Adrenal gland (tissue), 12 donors: ENCODE data around the gene PRKG1. TPM values are rescaled to one million over a fixed set of nuclear protein-coding genes. Genes with fewer than 3 reads are reported as not detected.

ENCODE experiments used
- DNase-seq, 7 donors: peaks; one replicate each; pipeline ENCODE4 v3.0.0-alpha.2; 2019 to 2020
- H3K27ac ChIP-seq, 5 donors: fragments of 200-600 bp; sonication (generic) in 4 of 5; 1 replicate in 3 of 5; 2 replicates in 2 of 5; pipeline versions ENCODE4 v1.5.1 to v1.8.0; 2016 to 2020; ENCODE audit warnings: mild to moderate bottlenecking in 1 of 5
- H3K27me3 ChIP-seq: fragments of 200-600 bp; 2 replicates; pipeline ENCODE4 v1.8.0; 2021
- H3K36me3 ChIP-seq, 2 donors: fragments of 200-600 bp; replicated peaks in 1 of 2; 1 replicate in 1 of 2; 2 replicates in 1 of 2; pipeline versions ENCODE4 v1.5.1 to v1.8.0; 2018 to 2022
- H3K4me1 ChIP-seq, 2 donors: fragments of 200-600 bp; replicated peaks in 1 of 2; 1 replicate in 1 of 2; 2 replicates in 1 of 2; pipeline versions ENCODE4 v1.5.1 to v1.8.0; 2018 to 2021
- H3K4me3 ChIP-seq, 4 donors: fragments of 200-600 bp; sonication (generic) in 3 of 4; one replicate each; pipeline ENCODE4 v1.5.1; 2016 to 2018
- H3K9me3 ChIP-seq, 3 donors: fragments of 200-600 bp; sonication (generic) in 1 of 3; replicated peaks in 1 of 3; 1 replicate in 2 of 3; 2 replicates in 1 of 3; pipeline versions ENCODE4 v1.5.1 to v1.8.0; 2016 to 2021
- POLR2A ChIP-seq, 2 donors: fragments of 450-650 bp; IDR thresholded peaks; one replicate each; pipeline ENCODE4 v1.6.1; 2017; ENCODE audit warnings: antibody characterized with exemption in 2 of 2, mild to moderate bottlenecking in 2 of 2, moderate library complexity in 1 of 2
- WGBS, 4 donors: extraction: QIAGEN DNeasy Blood & Tissue Kit in 2 of 4; methylation state at CpG; one replicate each; pipeline versions ENCODE4 v1.1.5 to v1.1.7; 2013 to 2017; 5-methylcytosine and 5-hydroxymethylcytosine counted together
- intact Hi-C, 2 donors: fragments of 100-400 bp; cut with DNase I; formaldehyde crosslinking; loops; one replicate each; pipeline versions ENCODE4 v1.14.1 to v1.15.0; 2022 to 2023
- polyA plus RNA-seq, 3 donors: library from polyadenylated mRNA; stranded (reverse); fragments of 200-250 nt in 2 of 3; fragments of 350-450 nt in 1 of 3; fragmentation: Illumina TruSeq in 1 of 3; extraction: RNeasy Lipid Tissue Mini Kit (QIAGEN cat#74804) in 1 of 3; gene quantifications; one replicate each; pipeline ENCODE4 v1.2.3, GENCODE V29; 2013 to 2014
- total RNA-seq, 9 donors: library from RNA; depleted of rRNA in 4 of 9; stranded (reverse); fragments of >200 nt in 4 of 9; fragments of 120-200 nt in 1 of 9; fragmentation: NEBNext Ultra II Directional in 1 of 9; extraction: Animal tissue kit (Norgen Biotek cat#: 25700) in 1 of 9; gene quantifications; one replicate each; pipeline versions ENCODE4 v1.1.0 to v1.2.4, GENCODE V29; 2013 to 2023
- TF ChIP-seq, protein P1 (sequence below), 6 experiments: fragments of 450-650 bp in 4 of 6; fragments of 200-600 bp in 2 of 6; sonication (generic) in 1 of 6; IDR thresholded peaks; 1 replicate in 5 of 6; 2 replicates in 1 of 6; pipeline versions ENCODE4 v1.5.1 to v1.8.0; 2016 to 2021; ENCODE audit warnings: antibody characterized with exemption in 6 of 6, mild to moderate bottlenecking in 2 of 6, moderate library complexity in 1 of 6
- donor health status: healthy with polysubstance abuse.
- donor health status: Bipolar disorder and iron deficiency.
- donor health status: DM: yes; HTN: yes; CAD: no.
- donor health status: DM: no; HTN: no; CAD: no.
- donor health status: DM: no; HTN: no; CAD: no.
- donor health status: DM: yes; HTN: yes; CAD: no.

PRKG1 gene
- total and polyA plus RNA-seq, 12 donors = 6.9 to 104 (median 29.7) TPM

DNA sequence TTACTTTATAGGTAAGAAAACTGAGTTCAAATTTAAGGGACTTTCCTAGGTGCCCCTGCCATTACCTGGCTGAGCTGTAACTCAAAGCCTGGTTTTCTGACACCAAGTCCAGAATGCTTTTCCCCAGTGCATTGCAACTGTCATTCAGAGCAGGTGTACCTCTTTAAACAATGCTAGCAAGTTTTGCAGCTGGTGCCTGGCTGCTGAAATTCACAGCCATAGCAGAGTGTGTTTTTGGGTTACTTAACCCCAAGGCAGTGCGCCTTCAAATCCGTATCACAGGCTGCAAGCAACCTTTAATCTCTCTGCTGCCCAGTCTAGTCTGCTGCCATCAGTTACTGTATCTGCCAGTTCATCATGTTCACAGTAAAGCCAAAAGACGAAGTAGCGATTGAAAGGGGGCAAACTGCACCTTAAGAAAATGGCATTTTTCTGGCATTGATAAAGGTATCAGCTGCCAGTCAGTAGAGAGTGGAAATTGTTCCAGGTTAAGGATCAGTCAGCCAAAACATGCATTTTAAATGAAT lies 359.7 kb downstream of the PRKG1 start:
- WGBS, 4 donors = 61 to 93% (median 83%) methylated on average over 4 of the region's 4 CpGs
- TF ChIP-seq, protein P1, sequence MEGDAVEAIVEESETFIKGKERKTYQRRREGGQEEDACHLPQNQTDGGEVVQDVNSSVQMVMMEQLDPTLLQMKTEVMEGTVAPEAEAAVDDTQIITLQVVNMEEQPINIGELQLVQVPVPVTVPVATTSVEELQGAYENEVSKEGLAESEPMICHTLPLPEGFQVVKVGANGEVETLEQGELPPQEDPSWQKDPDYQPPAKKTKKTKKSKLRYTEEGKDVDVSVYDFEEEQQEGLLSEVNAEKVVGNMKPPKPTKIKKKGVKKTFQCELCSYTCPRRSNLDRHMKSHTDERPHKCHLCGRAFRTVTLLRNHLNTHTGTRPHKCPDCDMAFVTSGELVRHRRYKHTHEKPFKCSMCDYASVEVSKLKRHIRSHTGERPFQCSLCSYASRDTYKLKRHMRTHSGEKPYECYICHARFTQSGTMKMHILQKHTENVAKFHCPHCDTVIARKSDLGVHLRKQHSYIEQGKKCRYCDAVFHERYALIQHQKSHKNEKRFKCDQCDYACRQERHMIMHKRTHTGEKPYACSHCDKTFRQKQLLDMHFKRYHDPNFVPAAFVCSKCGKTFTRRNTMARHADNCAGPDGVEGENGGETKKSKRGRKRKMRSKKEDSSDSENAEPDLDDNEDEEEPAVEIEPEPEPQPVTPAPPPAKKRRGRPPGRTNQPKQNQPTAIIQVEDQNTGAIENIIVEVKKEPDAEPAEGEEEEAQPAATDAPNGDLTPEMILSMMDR (IDR thresholded peaks at IDR 0.05) = no peak
- TF ChIP-seq POLR2A (IDR thresholded peaks at IDR 0.05) = no peak
- Histone ChIP-seq H3K4me1 (no peaks in the 10 kb centered on the region), H3K27me3 (no peaks in the 10 kb centered on the region), H3K9me3 (no peaks in the 10 kb centered on the region), H3K36me3 (no peaks in the 10 kb centered on the region), H3K4me3 (no peak overlapping the region), H3K27ac (no peak overlapping the region)
- intact Hi-C loops = no loop called here
- no peak for DNase-seq

DNA sequence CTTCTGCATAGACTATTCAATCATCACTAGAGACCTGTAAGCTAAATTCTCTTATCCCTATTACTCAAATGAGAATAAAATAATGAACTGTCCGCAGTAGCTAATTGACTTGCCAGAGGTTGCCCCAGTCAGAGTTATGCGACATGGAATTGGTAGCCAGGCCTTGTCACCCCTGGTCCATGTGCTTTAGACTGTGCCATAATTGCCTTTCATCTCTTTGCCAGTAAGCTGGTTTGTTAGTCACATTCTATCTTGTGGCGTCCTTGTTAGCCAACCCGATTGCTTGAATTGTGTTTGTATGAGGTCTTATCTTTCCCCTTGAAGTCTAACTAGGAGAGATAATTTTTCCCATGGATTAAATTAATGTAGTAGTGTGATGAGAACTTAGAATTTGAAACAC lies 362.5 kb downstream of the PRKG1 start:
- no peak for DNase-seq
- TF ChIP-seq, protein P1 (IDR thresholded peaks at IDR 0.05) = no peak
- no peak for TF ChIP-seq POLR2A (IDR thresholded peaks at IDR 0.05)
- WGBS, 4 donors = 64 to 83% (median 74%) methylated on average over 4 of the region's 4 CpGs
- Histone ChIP-seq H3K4me3 (no peak overlapping the region), H3K27me3 (no peaks in the 10 kb centered on the region), H3K4me1 (no peaks in the 10 kb centered on the region), H3K9me3 (no peaks in the 10 kb centered on the region), H3K27ac (no peak overlapping the region), H3K36me3 (no peaks in the 10 kb centered on the region)
- intact Hi-C loops = no loop called here

- H3K4me1 ChIP-seq = no peaks in the 10 kb centered on the region
- intact Hi-C loops = no loop called here
- DNase-seq = no peak
- H3K27ac ChIP-seq = no peak overlapping the region
- 34 to 45% (median 40%) methylated on average over 1 of the region's 1 CpG for WGBS, 4 donors
- no peaks in the 10 kb centered on the region for H3K9me3 ChIP-seq
- H3K36me3 ChIP-seq = no peaks in the 10 kb centered on the region
- H3K27me3 ChIP-seq = no peaks in the 10 kb centered on the region
- TF ChIP-seq, protein P1 (IDR thresholded peaks at IDR 0.05) = no peak
- no peak for TF ChIP-seq POLR2A (IDR thresholded peaks at IDR 0.05)
- H3K4me3 ChIP-seq = no peak overlapping the region
Measured at GRCh38 chr10:51439645-51440044, 365.4 kb downstream of the PRKG1 start.

DNA sequence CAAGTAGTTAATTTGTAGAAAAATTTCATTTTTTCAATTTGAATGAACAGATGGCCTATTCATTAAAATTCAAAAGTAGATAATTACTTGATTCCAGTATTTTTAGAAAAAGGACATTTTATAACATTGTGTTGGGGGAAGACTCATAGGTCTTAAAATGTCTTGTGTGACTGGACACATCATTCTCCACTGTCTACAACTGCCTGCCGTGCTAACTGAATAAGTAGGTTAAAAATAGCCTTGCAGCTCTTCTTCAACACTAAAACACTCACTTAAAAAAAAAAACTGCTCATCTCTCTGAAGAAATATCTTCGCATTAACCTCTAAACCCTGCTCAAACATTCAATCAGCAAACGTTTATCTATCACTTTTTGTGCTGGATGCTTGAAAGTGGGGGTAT lies 371.3 kb downstream of the PRKG1 start:
- Histone ChIP-seq H3K27me3 (no peaks in the 10 kb centered on the region), H3K9me3 (no peaks in the 10 kb centered on the region), H3K4me1 (no peaks in the 10 kb centered on the region), H3K36me3 (no peaks in the 10 kb centered on the region), H3K27ac (no peak overlapping the region), H3K4me3 (no peak overlapping the region)
- intact Hi-C loops = no loop called here
- DNase-seq = no peak
- TF ChIP-seq, protein P1 (IDR thresholded peaks at IDR 0.05) = no peak
- TF ChIP-seq POLR2A (IDR thresholded peaks at IDR 0.05) = no peak
- 61 to 66% (median 63%) methylated on average over 3 of the region's 3 CpGs for WGBS, 4 donors
